Prostate gland (tissue), 2 donors: ENCODE results near the gene ABCC4.

Experiments
- CTCF ChIP-seq, 4 experiments: fragments of 200-600 bp in 2 of 4; fragments of 450-650 bp in 2 of 4; sonication (generic) in 2 of 4; IDR thresholded peaks; 1 replicate in 3 of 4; 2 replicates in 1 of 4; pipeline ENCODE4 v1.5.1; 2016 to 2019; ENCODE audit warnings: antibody characterized with exemption in 4 of 4, mild to moderate bottlenecking in 2 of 4, moderate library complexity in 2 of 4
- POLR2A ChIP-seq: fragments of 450-650 bp; IDR thresholded peaks from one replicate; pipeline ENCODE4 v1.6.1; 2016; ENCODE audit warnings: antibody characterized with exemption, mild to moderate bottlenecking
- POLR2AphosphoS5 ChIP-seq: sonication (generic); formaldehyde crosslinking; IDR thresholded peaks from one replicate; pipeline ENCODE4 v1.6.1; 2017; ENCODE audit warnings: antibody characterized with exemption

GRCh38 chr13:95067303-95067702, 233.9 kb downstream of the ABCC4 start:
- no peak for TF ChIP-seq POLR2A
- no peak for TF ChIP-seq CTCF (IDR thresholded peaks at IDR 0.05)
- no peak for TF ChIP-seq POLR2AphosphoS5
